Activated naive CD4-positive, alpha-beta T cell treated with anti-CD3 and anti-CD28 coated beads, Interleukin-2, amount 50 U/mL, for 24 hours (primary cell): ENCODE measurements around the gene CCL17.
"Not testable (repeated sequence)": the region's sequence is repeated elsewhere in the genome, so short reads cannot be mapped to it uniquely, and the experiment has no call there.

Source experiments
- H3K27ac Mint-ChIP-seq: one replicate; pipeline ENCODE4 v1.8.0; 2021; ENCODE audit warnings: mild to moderate bottlenecking, mixed read lengths
- H3K27me3 Mint-ChIP-seq: one replicate; pipeline ENCODE4 v1.8.0; 2021; ENCODE audit warnings: mixed read lengths
- H3K36me3 Mint-ChIP-seq: one replicate; pipeline ENCODE4 v1.8.0; 2021; ENCODE audit warnings: mixed read lengths
- H3K4me1 Mint-ChIP-seq: one replicate; pipeline ENCODE4 v1.8.0; 2021; ENCODE audit warnings: mixed read lengths
- H3K4me3 Mint-ChIP-seq: one replicate; pipeline ENCODE4 v1.8.0; 2021; ENCODE audit warnings: mild to moderate bottlenecking, mixed read lengths
- H3K9me3 Mint-ChIP-seq: one replicate; pipeline ENCODE4 v1.8.0; 2021; ENCODE audit warnings: mixed read lengths

The CCL17 gene

DNA sequence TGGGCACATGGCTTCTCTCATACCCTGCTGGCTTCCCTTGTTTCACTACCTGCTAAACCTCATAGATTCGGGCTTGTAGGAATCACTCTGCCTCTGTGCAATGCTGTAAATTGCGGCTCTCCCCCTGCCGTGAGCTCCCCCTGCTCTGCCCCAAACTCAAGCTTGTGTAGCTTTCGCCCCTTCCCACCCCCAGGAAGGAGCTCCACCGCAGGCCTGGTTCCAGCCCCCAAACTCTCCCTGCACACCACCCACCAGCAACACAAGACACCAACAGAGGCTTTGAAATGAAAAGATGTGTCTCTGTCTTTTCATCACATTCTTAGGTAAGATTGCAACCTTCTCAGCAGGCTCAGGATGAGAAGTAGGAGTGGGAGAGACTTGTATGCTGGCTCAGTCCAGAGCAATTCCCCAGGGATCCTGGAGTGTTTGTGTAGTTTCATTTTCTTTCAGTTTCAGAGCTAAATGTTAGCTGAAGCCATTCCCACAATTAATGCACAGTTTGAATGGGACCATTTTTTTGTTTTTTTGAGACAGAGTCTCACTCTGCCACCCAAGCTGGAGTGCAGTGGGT, 18.1 kb upstream of the CCL17 start:
- Mint-ChIP-seq H3K4me3 (no peak overlapping the region), H3K9me3 (no peaks in the 10 kb centered on the region), H3K36me3 (no peaks in the 10 kb centered on the region), H3K4me1 (no peaks in the 10 kb centered on the region), H3K27me3 (no peaks in the 10 kb centered on the region), H3K27ac (no peak overlapping the region)

DNA sequence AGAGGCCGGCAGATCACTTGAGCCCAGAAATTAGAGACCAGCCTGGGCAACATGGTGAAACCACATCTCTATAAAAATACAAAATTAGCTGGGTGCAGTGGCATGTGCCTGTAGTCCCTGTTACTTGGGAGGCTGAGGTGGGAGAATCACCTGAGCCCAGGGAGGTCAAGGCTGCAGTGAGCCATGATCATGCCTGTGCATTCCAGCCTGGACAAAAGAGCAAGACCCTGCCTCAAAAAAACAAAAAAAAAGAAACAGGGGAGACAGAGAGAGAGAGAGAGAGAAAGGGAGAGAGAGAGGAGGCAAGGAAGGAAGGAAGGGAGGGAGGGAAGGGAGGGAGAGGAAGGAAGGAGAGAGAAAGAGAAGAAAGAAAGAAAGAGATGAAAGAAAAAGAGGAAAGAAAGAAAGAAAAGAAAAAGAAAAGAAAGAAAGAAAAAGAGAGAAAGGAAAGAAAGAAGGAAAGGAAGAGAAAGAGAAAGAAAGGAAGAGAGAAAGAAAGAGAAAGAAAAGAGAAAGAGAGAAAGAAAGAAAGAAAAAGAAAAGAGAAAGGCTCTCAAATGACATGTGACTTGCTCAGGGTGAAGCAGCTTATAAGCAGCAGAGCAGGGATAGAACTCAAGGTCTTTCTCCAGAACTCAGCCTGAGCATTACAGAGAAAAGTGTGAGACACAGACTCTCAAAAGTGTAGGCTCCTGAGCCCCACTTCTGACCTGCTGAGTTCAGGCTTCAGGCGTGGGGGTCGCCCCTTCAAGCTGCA, 16.8 kb upstream of the CCL17 start:
- H3K4me1 Mint-ChIP-seq, result no peaks in the 10 kb centered on the region
- H3K36me3 Mint-ChIP-seq, result no peaks in the 10 kb centered on the region
- no peaks in the 10 kb centered on the region for H3K27me3 Mint-ChIP-seq
- H3K27ac Mint-ChIP-seq, result no peak overlapping the region
- H3K9me3 Mint-ChIP-seq, result no peaks in the 10 kb centered on the region
- H3K4me3 Mint-ChIP-seq, result no peak overlapping the region

GRCh38 chr16:57388359-57389086, 16.0 kb upstream of the CCL17 start:
- H3K4me3 Mint-ChIP-seq, result no peak overlapping the region

DNA sequence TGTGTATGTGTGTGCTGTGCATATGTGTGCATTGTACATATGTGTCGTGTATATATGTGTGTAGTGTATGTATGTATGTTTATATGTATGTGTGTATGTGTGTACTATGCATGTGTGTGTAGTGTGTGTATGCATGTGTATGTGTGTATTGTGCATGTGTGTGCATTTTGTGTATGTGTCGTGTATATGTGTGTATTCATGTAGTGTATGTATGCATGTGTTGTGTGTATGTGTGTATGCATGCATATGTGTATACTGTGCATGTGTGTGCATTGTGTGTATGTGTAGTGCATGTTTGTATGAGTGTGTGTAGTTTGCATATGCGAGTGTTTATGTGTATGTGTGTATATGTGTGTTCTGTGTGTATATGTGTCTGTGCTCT, 15.5 kb upstream of the CCL17 start:
- Mint-ChIP-seq H3K4me1 (no peaks in the 10 kb centered on the region), H3K4me3 (no peak overlapping the region), H3K27ac (no peak overlapping the region), H3K9me3 (no peaks in the 10 kb centered on the region), H3K36me3 (no peaks in the 10 kb centered on the region), H3K27me3 (no peaks in the 10 kb centered on the region)

More at GRCh38 chr16:57388359-57389086, 16.0 kb upstream of the CCL17 start:
- Mint-ChIP-seq H3K36me3 (no peaks in the 10 kb centered on the region), H3K9me3 (no peaks in the 10 kb centered on the region), H3K4me1 (no peaks in the 10 kb centered on the region), H3K27ac (no peak overlapping the region), H3K27me3 (no peaks in the 10 kb centered on the region)

DNA sequence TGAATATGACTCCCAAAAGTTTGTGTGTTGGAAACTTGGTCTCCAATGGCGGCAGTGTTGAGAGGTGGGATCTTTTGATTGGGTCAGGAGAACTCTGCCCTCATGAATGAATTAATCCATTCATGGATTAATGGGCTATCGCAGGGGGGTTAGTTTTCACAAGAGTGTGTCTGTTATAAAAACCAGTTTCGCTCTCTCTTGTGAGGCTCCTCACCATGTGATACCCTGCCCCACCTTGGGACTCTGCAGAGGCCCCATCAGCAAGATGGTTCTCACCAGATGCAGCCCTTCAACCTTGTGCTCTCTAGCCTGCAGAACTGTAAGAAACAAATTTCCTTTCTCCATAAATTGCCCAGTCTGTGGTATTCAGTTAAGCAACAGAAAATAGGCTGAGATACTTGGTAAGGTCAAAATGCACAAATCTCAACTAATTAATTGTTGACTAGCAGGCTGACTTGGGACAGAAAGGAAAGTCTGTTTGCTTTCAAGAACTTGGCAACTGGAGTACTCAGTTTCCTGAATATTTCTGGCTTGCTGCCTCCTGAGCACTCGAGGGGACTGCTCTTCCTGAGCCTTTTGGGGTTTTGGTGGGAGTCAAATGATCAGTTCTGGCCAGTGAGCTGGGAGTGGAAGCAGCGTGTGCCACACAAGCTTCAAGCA, 13.8 kb upstream of the CCL17 start:
- Mint-ChIP-seq H3K27ac (no peak overlapping the region), H3K4me1 (no peaks in the 10 kb centered on the region), H3K27me3 (no peaks in the 10 kb centered on the region), H3K9me3 (no peaks in the 10 kb centered on the region), H3K4me3 (no peak overlapping the region), H3K36me3 (no peaks in the 10 kb centered on the region)

DNA sequence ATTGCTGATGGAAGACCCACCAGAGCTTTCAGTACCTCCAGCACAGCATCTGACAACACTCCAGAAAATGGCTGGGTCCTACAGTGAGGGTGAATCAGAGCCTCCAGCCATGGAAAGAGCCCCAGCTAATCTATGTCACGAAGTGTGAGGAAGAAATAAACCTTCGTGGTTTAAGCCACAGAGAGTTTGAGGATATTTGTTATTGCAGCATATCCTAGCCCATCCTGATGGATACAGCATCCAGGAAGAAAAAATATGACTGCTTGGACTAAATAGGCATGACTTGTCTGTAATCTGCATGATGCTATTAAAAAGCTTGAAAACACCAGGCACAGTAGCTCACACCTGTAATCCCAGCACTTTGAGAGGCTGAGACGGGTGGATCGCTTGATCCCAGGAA, 13.3 kb upstream of the CCL17 start:
- no peak overlapping the region for H3K27ac Mint-ChIP-seq
- H3K27me3 Mint-ChIP-seq, result no peaks in the 10 kb centered on the region
- H3K4me3 Mint-ChIP-seq, result no peak overlapping the region
- no peaks in the 10 kb centered on the region for H3K9me3 Mint-ChIP-seq
- H3K4me1 Mint-ChIP-seq, result no peaks in the 10 kb centered on the region
- no peaks in the 10 kb centered on the region for H3K36me3 Mint-ChIP-seq

DNA sequence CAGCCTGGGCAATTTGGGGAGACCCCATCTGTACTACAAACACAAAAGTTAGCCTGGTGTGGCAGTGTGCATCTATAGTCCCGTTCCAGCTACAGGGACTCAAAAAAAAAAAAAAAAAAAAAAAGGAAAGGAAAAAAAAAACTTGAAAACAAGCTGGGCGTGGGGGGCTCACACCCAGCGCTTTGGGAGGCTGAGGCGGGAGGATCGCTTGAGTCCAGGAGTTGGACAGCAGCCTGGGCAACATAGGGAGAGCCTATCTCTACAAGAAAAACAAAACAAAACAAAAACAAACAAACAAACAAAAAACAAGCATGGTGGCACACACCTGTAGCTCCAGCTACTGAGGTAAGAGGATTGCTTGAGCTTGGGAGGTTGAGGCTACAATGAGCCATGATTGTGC, 12.9 kb upstream of the CCL17 start:
- H3K27me3 Mint-ChIP-seq, result no peaks in the 10 kb centered on the region
- no peak overlapping the region for H3K4me3 Mint-ChIP-seq
- no peaks in the 10 kb centered on the region for H3K36me3 Mint-ChIP-seq
- no peaks in the 10 kb centered on the region for H3K4me1 Mint-ChIP-seq
- no peak overlapping the region for H3K27ac Mint-ChIP-seq
- no peaks in the 10 kb centered on the region for H3K9me3 Mint-ChIP-seq

- Mint-ChIP-seq H3K36me3 (no peaks in the 10 kb centered on the region), H3K27ac (no peak overlapping the region), H3K9me3 (no peaks in the 10 kb centered on the region), H3K4me3 (no peak overlapping the region), H3K4me1 (no peaks in the 10 kb centered on the region), H3K27me3 (no peaks in the 10 kb centered on the region)
Measured at GRCh38 chr16:57392694-57393093, 11.9 kb upstream of the CCL17 start.

GRCh38 chr16:57394444-57394843, 10.1 kb upstream of the CCL17 start:
- H3K36me3 Mint-ChIP-seq, result no peaks in the 10 kb centered on the region
- H3K9me3 Mint-ChIP-seq, result no peaks in the 10 kb centered on the region
- H3K27me3 Mint-ChIP-seq, result no peaks in the 10 kb centered on the region
- H3K4me3 Mint-ChIP-seq, result no peak overlapping the region
- no peak overlapping the region for H3K27ac Mint-ChIP-seq
- H3K4me1 Mint-ChIP-seq, result no peaks in the 10 kb centered on the region

DNA sequence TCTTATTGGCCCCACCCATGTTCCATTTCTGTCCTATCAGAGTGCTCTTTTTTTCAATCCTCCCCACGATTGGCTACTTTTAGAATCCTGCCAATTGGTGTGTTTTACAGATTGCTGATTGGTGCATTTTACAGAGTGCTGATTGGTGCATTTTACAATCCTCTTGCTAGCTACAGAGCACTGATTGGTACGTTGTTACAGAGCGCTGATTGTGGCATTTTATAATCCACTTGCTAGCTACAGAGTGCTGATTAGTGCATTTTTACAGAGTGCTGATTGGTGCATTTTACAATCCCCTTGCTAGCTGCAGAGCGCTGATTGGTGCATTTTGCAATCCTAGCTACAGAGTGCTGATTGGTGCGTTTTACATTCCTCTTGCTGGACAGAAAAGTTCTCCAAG, 9.5 kb upstream of the CCL17 start:
- Mint-ChIP-seq H3K4me1 (no peaks in the 10 kb centered on the region), H3K4me3 (no peak overlapping the region), H3K9me3 (no peaks in the 10 kb centered on the region), H3K36me3 (no peaks in the 10 kb centered on the region), H3K27ac (no peak overlapping the region), H3K27me3 (no peaks in the 10 kb centered on the region)

DNA sequence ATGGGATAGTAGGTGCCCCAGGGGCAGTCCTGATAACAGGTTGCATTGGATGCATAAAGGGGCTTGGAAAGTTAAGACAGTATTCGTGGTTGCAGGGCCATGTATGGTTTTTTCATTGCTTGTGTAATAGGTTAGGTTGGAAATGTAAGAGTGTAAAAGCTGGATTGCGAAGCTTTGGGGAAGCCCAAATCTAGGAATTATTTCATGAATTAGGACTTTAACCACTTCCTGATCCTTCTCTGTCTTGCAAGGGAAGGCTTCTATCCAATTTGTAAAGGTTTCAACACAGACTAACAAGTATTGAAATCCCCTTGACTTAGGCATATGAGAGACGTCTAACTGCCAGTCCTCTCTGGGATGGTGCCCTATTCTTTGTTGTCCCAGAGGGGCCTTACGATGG, 7.8 kb upstream of the CCL17 start:
- Mint-ChIP-seq H3K27me3 (no peaks in the 10 kb centered on the region), H3K36me3 (no peaks in the 10 kb centered on the region), H3K27ac (no peak overlapping the region), H3K4me1 (no peaks in the 10 kb centered on the region), H3K9me3 (no peaks in the 10 kb centered on the region), H3K4me3 (no peak overlapping the region)

DNA sequence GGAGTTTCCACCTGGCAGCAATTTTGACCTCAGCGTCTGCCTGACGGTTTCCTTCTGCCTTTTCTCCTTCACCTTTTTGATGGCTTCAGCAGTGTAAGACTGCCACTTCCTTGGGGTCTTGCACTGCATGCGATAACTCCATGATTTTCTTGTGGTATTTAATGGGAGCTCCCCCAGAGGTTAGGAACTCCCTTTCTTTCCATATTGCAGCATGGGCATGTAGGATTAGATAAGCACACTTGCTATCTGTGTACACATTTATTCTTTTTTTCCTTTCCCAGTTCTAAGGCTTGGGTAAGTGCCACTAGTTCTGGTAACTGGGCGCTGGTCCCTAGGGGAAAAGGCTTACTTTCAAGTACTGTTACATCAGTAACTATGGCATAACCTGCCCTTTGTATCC, 7.1 kb upstream of the CCL17 start:
- not testable (repeated sequence) for H3K9me3 Mint-ChIP-seq, H3K4me3 Mint-ChIP-seq, H3K36me3 Mint-ChIP-seq, H3K27me3 Mint-ChIP-seq, H3K27ac Mint-ChIP-seq, H3K4me1 Mint-ChIP-seq

DNA sequence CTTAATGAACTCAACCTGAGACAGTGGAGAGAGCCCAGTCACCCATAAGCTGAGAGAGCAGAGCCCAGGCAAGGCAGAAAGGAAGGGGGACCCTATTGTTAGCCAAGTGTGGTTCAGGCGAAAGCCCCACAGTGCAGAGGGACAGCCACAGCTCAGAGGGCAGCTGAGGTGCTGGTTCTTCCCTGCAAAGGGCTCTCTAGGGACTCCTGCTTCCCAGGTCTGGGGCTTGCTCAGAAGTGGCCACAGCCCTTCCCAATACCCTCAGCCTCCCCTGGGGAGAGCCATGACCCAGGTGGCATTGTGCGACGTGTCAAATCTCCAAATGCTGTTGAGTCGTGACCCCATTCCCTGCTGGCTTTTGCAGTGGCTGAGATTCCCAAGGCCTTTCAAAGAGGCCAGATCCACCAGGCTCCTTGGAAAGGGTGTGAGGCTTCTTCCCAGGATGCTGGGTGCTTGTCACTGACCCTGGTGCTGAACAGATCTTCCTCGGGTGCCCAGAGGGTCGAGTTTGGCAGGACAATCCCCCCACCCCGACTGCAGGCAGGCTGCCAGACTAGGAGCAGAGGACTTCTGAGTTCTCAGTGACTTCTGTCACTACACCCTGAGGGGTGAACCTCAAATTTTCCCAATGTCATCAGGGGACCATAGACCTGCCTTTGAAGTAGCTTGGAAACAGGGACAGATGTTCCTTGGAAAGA, 2.5 kb upstream of the CCL17 start:
- Mint-ChIP-seq H3K9me3 (no peaks in the 10 kb centered on the region), H3K4me1 (no peaks in the 10 kb centered on the region), H3K36me3 (no peaks in the 10 kb centered on the region), H3K27me3 (no peaks in the 10 kb centered on the region), H3K27ac (no peak overlapping the region), H3K4me3 (no peak overlapping the region)

DNA sequence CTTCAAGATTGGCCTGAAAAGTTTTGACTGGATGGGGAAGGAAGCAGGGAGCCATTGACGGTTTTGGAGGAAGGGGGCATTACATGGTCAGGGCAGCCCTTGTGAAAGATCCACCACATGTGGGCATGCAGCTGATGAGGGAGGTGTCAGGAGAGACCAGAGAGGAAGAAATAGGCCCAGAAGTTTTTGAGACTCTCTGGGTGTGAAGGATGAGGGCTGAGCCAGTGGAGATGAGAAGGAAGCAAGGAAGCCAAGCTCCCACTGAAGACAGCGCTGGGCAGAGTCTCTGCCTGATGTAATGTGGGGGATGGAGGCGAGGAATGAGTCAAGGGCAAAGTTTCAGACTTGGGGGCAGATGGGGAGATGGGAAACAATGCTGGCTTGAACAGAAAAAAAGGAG, 530 bp downstream of the CCL17 start:
- Mint-ChIP-seq H3K36me3 (no peaks in the 10 kb centered on the region), H3K27ac (no peak overlapping the region)

DNA sequence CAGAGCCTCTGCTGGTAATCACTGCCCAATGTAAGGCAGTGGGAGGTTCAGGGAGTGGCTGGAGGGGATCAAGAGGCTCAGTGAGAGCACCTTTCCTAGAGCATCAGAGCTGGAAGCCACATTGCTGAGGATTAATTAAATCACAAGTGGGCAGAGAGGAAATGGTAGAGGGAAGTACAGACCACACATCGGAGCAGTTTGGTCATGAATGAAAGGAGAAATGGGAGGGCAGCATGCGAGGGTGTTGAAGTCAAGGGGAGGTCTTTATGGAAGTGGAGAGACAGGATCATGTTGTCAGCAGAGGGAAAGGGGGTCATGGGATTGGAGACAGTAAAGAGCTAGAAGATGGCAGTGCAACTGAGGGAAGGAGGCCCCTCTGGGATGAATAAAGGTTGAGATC, 2.3 kb downstream of the CCL17 start:
- Mint-ChIP-seq H3K27me3 (no peaks in the 10 kb centered on the region), H3K4me1 (no peaks in the 10 kb centered on the region), H3K4me3 (no peak overlapping the region)

More for the DNA sequence above, 530 bp downstream of the CCL17 start:
- no peaks in the 10 kb centered on the region for H3K27me3 Mint-ChIP-seq
- no peaks in the 10 kb centered on the region for H3K9me3 Mint-ChIP-seq
- H3K4me1 Mint-ChIP-seq, result no peaks in the 10 kb centered on the region
- H3K4me3 Mint-ChIP-seq, result no peak overlapping the region

More for the DNA sequence above, 2.3 kb downstream of the CCL17 start:
- H3K36me3 Mint-ChIP-seq, result no peaks in the 10 kb centered on the region
- H3K9me3 Mint-ChIP-seq, result no peaks in the 10 kb centered on the region
- H3K27ac Mint-ChIP-seq, result no peak overlapping the region
